ENCODE results near the gene CACUL1. TPM values are rescaled to one million over a fixed set of nuclear protein-coding genes. Genes with fewer than 3 reads are reported as not detected.

Gene CACUL1
- total RNA-seq, 1 experiment from 2014 or later, result 31.9 TPM

DNA sequence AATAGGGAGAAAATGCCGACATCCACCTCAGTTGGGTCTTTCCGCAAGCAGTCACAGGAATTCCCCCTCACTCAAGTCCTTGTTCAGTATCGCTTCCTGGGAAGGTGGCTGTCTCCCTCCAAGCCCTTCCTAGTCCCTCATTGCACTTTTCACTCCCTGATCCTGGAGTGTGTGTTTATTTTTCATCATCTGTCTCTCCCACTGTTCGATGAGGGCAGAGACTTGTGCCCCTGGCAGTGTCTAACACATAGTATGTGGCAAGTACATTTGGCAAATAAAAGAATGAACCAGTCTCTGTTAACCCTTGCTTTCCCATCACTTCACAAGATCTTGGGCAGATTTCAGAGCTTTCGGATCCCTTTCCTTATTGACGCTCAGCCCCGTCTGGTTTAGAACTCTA is 24.0 kb upstream of the CACUL1 start:
- Histone ChIP-seq H3K27me3 (replicated peaks; ENCODE audit: insufficient read depth, low read depth, low read length, poor library complexity) (no peaks in the 10 kb centered on the region), H3K27ac (ENCODE audit: low read depth, low read length, poor library complexity, severe bottlenecking) (no peak overlapping the region), H3K4me3 (ENCODE audit: low read depth, low read length, poor library complexity, severe bottlenecking) (no peak overlapping the region), H3K4me1 (ENCODE audit: insufficient read depth, low read length, poor library complexity, severe bottlenecking) (no peaks in the 10 kb centered on the region), H3K36me3 (ENCODE audit: insufficient read depth, low read length, poor library complexity, severe bottlenecking) (no peaks in the 10 kb centered on the region), H3K9me3 (ENCODE audit: low read depth, low read length, poor library complexity, severe bottlenecking) (peaks cover 5% of the 10 kb centered on the region)
- DNase-seq (ENCODE audit: low spot score), result no peak
- CTCF ChIA-PET, result no interaction called here
- BruUV-seq (replicated peaks), result no TSS peak
- TF ChIP-seq EZH2 (IDR thresholded peaks at IDR 0.05; ENCODE audit: borderline replicate concordance, low read depth, low read length, poor library complexity, severe bottlenecking), result no peak
- TF ChIP-seq, protein P1, sequence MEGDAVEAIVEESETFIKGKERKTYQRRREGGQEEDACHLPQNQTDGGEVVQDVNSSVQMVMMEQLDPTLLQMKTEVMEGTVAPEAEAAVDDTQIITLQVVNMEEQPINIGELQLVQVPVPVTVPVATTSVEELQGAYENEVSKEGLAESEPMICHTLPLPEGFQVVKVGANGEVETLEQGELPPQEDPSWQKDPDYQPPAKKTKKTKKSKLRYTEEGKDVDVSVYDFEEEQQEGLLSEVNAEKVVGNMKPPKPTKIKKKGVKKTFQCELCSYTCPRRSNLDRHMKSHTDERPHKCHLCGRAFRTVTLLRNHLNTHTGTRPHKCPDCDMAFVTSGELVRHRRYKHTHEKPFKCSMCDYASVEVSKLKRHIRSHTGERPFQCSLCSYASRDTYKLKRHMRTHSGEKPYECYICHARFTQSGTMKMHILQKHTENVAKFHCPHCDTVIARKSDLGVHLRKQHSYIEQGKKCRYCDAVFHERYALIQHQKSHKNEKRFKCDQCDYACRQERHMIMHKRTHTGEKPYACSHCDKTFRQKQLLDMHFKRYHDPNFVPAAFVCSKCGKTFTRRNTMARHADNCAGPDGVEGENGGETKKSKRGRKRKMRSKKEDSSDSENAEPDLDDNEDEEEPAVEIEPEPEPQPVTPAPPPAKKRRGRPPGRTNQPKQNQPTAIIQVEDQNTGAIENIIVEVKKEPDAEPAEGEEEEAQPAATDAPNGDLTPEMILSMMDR (conservative IDR thresholded peaks at IDR 0.05; ENCODE audit: low read depth, low read length), result no peak
- intact Hi-C loops (cut with micrococcal nuclease; ENCODE audit: unreplicated experiment), result no loop called here
- POLR2A ChIA-PET (ENCODE audit: low non-redundant PET), result interaction anchor here (0.6 kb wide), 1 partner anchor 1118 kb away, joined by 3 read pairs; no protein-coding TSS in a partner anchor

DNA sequence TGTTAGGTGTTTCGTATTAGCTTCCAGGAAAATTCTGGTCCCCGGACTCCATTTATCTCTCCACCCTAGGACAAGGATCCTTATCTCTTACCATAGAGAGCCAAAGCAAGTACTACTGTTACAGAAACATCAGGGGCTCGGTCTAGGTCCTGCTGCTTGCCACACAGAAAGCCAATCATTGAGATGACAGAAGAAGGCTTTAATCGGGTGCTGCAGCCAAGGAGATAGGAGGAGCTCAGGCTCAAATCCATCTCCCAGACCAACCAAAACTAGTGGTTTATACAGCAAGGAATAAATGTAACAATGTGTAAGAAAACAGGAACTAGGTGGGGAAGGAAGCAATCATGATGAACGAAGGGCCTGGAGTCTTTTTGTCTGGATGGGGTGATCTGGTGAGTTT is 22.2 kb upstream of the CACUL1 start:
- TF ChIP-seq, protein P1 (conservative IDR thresholded peaks at IDR 0.05; ENCODE audit: low read depth, low read length), result no peak
- no peak for TF ChIP-seq EZH2 (IDR thresholded peaks at IDR 0.05; ENCODE audit: borderline replicate concordance, low read depth, low read length, poor library complexity, severe bottlenecking)
- POLR2A ChIA-PET (ENCODE audit: low non-redundant PET), result no interaction called here
- Histone ChIP-seq H3K9me3 (ENCODE audit: low read depth, low read length, poor library complexity, severe bottlenecking) (peaks cover 5% of the 10 kb centered on the region), H3K27me3 (replicated peaks; ENCODE audit: insufficient read depth, low read depth, low read length, poor library complexity) (no peaks in the 10 kb centered on the region), H3K27ac (ENCODE audit: low read depth, low read length, poor library complexity, severe bottlenecking) (no peak overlapping the region), H3K36me3 (ENCODE audit: insufficient read depth, low read length, poor library complexity, severe bottlenecking) (no peaks in the 10 kb centered on the region), H3K4me1 (ENCODE audit: insufficient read depth, low read length, poor library complexity, severe bottlenecking) (no peaks in the 10 kb centered on the region), H3K4me3 (ENCODE audit: low read depth, low read length, poor library complexity, severe bottlenecking) (no peak overlapping the region)
- BruUV-seq (replicated peaks), result no TSS peak
- CTCF ChIA-PET, result no interaction called here
- intact Hi-C loops (cut with micrococcal nuclease; ENCODE audit: unreplicated experiment), result no loop called here
- DNase-seq (ENCODE audit: low spot score), result no peak

DNA sequence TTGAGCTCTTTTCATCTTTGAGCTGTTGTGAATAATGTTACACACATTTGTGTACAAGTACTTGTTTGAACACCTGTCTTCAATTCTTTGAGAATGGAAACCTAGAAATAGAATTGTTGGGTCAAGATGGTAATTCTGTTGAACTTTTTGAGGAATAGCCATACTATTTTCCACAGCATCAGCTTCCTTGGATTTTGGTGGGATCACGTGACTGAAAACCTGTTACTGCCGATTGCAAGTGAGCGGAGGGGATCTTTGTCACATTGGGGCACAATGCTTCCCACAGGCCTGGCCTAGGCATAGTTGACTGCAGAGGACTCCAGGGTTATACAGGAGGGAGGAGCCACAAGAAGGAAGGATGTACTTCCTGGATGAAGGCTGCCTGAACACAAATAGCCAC is 21.3 kb upstream of the CACUL1 start:
- TF ChIP-seq, protein P1 (conservative IDR thresholded peaks at IDR 0.05; ENCODE audit: low read depth, low read length), result no peak
- TF ChIP-seq EZH2 (IDR thresholded peaks at IDR 0.05; ENCODE audit: borderline replicate concordance, low read depth, low read length, poor library complexity, severe bottlenecking), result no peak

More for the DNA sequence above, 21.3 kb upstream of the CACUL1 start:
- BruUV-seq (replicated peaks), result no TSS peak
- Histone ChIP-seq H3K9me3 (ENCODE audit: low read depth, low read length, poor library complexity, severe bottlenecking) (peaks cover 5% of the 10 kb centered on the region), H3K27me3 (replicated peaks; ENCODE audit: insufficient read depth, low read depth, low read length, poor library complexity) (no peaks in the 10 kb centered on the region), H3K27ac (ENCODE audit: low read depth, low read length, poor library complexity, severe bottlenecking) (no peak overlapping the region), H3K4me3 (ENCODE audit: low read depth, low read length, poor library complexity, severe bottlenecking) (no peak overlapping the region), H3K36me3 (ENCODE audit: insufficient read depth, low read length, poor library complexity, severe bottlenecking) (no peaks in the 10 kb centered on the region), H3K4me1 (ENCODE audit: insufficient read depth, low read length, poor library complexity, severe bottlenecking) (no peaks in the 10 kb centered on the region)
- DNase-seq (ENCODE audit: low spot score), result no peak
- POLR2A ChIA-PET (ENCODE audit: low non-redundant PET), result no interaction called here
- CTCF ChIA-PET, result no interaction called here
- intact Hi-C loops (cut with micrococcal nuclease; ENCODE audit: unreplicated experiment), result no loop called here

Data from A673 (cell line).